Measurements from ENCODE around the gene MTHFD1L.

Gene MTHFD1L

GRCh38 chr6:150992262-150992661 lies 126.8 kb downstream of the MTHFD1L start:
- no peak for DNase-seq (ENCODE audit: low read depth)

DNA sequence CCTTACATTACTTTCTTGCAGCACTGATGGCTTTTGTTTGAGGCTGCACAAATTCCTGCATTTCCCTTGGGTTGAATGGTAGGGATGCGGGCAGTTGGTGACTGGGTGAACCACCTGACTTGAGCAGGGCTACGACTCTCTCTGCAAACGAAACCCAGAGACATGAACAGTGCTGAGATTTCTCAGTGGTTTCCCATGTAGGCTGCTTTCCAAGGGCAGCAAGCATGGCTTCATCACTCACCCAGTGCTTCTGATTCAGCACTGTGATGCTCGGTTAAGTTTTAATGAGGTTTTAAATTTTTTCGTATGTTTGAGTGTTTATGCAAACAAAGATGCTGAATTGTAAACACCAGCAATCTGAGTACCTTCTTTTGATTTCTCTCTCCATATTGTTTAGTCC lies 127.2 kb downstream of the MTHFD1L start:
- no peak for DNase-seq (ENCODE audit: low read depth)

DNA sequence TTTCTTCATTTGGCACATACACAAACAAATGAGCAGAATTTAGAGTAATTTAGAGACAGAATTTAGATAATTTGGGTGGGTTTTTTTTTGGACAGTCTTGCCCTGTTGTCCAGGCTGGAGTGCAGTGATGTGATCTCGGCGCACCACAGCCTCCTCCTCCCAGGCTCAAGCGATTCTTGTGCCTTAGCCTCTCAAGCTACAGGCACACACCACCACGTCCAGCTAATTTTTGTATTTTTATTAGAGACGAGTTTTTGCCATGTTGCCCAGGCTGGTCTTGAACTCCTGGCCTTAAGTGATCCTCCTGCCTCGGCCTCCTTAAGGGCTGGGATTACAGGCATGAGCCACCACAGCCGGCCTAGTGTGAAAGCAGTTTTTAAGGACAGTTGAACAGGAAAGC lies 127.8 kb downstream of the MTHFD1L start:
- no peak for DNase-seq (ENCODE audit: low read depth)

- DNase-seq (ENCODE audit: low read depth), result no peak
Measured at GRCh38 chr6:150994026-150994425, 128.5 kb downstream of the MTHFD1L start.

DNA sequence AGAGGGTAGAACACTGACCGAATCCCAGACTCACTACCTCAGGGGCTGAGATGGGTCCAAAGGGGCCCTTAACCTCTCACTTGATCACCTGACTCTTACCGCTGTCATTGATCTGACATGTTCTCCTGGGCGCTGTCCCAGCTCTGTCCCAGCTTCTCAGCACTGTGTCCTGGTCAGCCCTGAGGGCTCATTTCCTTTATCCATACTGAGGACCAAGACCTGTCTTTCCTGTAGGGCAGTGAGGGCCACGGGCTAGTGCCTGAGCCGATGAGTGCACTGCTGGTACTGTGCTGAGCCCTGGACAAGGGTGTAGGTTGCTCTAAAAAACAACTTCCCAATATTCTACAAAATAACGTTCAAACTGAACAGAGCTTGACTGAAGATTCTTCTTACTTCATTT lies 131.5 kb downstream of the MTHFD1L start:
- DNase-seq (ENCODE audit: low read depth), result no peak

- no peak for DNase-seq (ENCODE audit: low read depth)
Measured at GRCh38 chr6:150999107-150999506, 133.6 kb downstream of the MTHFD1L start.

- DNase-seq (ENCODE audit: low read depth), result no peak
Measured at GRCh38 chr6:150999576-150999975, 134.1 kb downstream of the MTHFD1L start.

DNA sequence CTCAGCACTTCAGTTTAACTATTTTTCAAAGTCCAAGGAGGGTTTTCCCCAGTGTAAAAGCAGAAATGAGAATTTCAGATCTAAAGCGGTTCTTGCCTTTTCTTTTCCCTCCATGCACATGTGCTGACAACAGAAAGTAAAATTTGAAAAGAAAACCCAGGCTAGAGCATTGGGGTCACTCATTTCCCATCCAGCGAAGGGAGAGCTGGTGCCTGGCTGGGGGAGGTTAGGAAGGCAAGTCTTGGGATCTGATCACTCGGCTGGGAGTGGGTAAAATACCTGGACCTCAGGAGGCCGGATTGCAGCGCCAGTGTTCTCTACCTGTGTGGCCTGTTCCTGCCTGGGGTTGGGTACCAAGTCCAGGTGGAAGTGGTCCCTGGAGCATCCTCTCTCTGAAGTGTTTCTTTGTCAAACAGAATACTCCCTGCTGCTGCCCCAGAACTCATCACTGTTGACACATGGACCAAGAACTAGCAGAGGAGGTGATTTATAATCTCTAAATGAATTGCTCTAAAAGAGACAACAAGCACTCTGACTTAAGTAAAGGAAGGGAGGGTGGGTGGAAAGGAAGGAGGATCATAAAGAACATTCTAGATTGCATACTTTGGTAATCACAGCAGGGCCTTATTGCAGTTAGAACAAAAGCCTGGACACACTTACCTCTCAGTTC lies 136.0 kb downstream of the MTHFD1L start:
- no peak for DNase-seq (ENCODE audit: low read depth)

DNA sequence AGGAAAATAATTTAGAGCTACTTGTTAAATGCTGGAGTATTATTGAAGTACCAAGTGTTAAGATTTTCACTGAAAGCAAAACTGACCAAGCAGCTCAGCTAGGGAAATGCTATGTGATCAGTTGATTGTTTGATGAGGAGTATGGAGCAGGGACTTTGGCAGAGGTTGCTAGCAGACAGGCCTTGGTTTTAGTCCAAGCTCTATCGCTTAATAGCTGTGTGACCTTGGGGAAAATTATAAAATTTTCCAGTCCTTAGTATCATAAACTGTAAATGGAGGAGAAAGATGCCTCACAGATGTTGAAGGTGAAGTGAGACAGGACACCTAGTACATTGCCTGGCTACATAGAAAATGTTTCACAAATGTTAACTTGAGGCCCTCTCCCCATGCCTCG lies 136.6 kb downstream of the MTHFD1L start:
- DNase-seq (ENCODE audit: low read depth), result no peak

GRCh38 chr6:151002491-151002935 lies 137.0 kb downstream of the MTHFD1L start:
- no peak for DNase-seq (ENCODE audit: low read depth)

DNA sequence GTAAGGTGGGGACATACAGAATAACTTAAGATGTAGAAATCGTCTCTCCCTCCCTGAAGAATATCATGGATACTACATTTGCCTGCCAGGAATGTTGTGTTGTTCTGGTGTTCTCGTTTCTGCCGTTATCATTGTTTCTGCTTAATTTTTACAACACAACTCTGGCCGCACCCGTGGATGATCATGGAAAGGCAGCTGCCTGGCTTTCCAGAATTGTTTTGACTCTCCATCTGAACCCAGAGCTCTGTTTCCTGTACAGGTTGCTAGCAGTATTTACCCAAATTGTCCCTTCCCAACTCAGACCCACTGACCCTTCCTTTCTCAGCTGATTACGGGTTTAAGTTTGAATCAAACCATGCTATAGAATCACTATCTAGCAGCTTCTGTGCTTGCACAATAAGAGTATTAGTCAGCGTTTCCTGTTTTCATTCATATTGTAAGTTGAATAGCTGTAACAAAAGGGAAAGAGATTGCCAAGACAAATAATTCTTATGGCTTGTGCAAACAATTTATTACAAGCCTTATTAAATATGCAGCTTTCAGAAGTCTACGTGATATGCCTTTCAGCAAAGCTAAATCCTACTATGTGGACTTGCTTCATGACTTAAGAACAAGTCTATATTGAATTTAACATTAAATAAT lies 139.0 kb downstream of the MTHFD1L start:
- no peak for DNase-seq (ENCODE audit: low read depth)

DNA sequence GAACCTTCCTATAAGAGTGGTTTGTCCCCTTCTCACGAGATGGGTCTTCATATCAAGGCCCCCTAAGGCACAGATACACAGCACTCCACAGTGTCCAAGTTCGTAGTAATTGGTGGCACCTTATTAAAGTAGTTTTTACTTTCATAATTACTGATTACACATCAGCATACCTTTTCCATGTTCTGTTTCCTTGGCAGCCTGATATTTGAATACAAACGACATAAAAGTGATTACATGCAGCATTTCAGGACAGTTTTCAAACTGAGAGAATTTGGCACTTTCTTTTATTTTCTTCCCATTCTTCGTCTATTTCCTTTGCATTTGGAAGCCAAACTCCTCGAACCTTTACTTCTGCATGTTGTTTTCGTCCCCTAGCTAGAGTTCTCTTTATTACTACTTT lies 139.7 kb downstream of the MTHFD1L start:
- DNase-seq (ENCODE audit: low read depth), result no peak

DNA sequence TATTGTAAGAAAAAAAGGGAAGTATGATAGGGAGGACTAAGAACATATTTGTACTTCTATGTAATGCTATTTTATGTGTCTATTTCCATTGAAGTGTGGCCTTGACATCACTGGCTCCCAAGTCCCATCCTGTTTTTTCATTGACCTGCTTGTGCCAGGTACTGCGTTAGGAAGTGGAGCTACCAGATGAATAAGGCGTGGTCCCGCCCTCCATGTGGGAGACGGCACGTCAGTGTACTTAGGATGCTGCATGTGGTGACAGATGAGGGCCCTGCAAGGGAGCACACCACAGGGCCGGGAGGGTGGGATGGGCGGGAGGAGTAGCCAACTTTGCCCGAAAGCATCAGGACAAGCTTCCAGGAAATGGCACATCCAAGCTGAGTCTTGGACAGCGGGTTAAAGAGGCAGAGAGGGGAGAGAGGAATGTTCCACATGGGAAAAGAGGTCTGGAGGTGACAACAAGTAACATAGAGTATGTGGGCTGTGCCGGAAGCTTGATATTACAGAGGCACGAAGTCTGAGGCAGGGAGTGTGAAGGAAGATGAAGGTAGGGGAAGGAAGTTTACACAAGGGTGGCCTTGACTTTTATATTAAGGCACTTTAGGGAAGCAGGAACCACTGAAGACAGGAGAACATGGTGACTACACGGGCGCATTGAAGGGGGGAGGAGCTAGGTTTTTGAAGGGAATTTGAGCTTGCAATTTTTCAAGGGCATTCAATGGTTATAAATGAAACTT lies 140.6 kb downstream of the MTHFD1L start:
- DNase-seq (ENCODE audit: low read depth), result no peak

DNA sequence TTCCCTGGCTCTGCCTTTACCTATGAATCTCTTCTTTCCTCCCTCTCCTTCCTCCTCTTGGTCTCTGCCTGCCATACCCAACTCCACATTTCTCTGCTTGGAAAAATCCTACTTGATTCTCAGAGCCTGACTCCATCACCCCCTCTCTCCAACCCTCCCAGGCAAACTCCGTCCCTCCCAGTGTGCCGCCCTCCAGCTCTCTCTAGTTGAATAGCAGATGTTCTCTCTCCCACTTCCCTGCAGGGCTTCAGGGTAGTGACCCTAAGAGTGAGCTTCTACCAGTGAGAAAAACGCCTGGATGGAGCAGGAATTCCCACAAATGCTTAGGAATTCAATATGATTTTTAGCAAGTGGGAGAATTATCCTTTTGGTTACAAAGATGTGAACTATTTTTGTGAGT lies 141.6 kb downstream of the MTHFD1L start:
- DNase-seq (ENCODE audit: low read depth), result no peak

DNA sequence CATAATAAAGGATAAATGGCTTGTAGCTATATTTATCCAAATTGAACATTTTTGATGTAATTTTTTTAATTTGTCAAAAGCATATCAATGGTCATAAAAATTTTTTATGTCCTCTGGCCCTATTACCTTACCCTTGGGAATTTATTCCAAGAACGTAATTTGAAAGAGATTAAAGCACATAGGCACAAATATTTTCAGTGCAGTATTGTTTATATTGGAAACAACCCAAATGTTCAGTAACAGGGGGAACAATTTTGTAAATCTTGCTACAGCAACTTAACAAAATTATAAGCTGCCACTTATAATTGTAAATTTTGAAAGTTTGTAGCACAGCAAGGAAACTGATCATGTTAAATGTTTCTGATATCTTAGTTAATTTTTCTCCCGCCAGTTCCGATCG lies 142.4 kb downstream of the MTHFD1L start:
- no peak for DNase-seq (ENCODE audit: low read depth)

- no peak for DNase-seq (ENCODE audit: low read depth)
Measured at GRCh38 chr6:151008425-151008824, 142.9 kb downstream of the MTHFD1L start.

GRCh38 chr6:151009576-151009975 lies 144.1 kb downstream of the MTHFD1L start:
- DNase-seq (ENCODE audit: low read depth), result no peak

DNA sequence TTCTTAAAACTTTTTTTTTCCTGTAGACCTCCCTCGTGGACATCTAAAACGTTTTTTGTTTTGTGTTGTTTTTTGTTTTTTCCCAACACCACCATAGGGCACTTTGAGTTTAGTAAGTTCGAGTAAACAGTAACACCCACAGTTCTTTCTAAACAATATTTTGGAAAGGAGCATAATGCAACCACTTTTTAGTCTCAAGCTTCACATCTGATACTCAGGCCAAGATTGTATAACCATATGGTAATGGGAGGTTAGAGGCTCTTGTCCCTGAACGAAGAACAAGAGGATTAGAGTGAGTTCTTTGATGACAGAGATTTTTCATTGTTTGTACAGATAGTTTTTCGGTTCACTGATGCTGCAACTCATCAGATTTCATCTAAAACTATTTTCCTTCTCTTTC lies 144.6 kb downstream of the MTHFD1L start:
- no peak for DNase-seq (ENCODE audit: low read depth)

DNA sequence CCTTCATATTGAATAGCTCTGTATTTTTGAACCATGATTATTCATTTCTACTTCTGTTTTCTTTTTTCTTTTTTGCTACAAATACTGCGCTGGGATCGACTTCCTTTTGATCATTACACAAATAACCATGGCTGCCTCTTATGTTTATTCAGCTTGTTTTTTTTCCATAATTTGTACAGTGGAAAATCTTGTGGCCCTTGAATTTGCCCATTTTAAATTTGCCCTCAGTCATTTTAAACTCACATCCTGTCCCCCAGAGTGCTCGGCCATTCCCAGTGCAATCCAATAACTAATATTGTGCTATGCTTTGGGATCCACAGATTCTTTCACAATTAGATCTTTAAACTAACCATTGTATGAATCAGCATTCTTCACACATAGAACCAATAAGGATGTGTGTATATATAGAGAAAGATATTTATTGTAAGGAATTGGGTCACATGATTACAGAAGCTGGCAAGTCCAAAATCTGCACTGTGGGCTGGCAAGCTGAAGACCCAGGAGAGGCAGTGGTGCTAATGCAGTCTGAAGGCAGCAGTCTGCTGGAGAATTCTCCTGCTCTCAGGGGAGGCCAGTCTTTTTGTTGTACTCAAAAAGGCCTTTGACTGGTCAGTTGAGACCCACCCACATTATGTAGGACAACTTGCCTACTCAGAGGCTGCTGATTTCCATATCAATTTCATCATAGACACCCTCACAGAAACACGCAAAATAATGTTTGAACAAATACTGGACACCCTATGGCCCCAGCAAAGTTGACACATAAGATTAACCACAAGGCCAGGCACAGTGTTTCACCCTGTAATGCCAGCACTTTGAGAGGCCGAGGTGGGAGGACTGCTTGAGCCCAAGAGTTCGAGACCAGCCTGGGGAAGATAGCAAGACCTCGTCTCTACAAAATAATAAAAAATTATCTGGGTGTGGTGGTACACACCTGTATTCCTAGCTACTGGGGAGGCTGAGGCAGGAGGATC lies 147.1 kb downstream of the MTHFD1L start:
- DNase-seq (ENCODE audit: low read depth), result no peak

GRCh38 chr6:151014404-151015100 lies 149.1 kb downstream of the MTHFD1L start:
- peak; percentile 3 for DNase-seq (ENCODE audit: low read depth)

DNA sequence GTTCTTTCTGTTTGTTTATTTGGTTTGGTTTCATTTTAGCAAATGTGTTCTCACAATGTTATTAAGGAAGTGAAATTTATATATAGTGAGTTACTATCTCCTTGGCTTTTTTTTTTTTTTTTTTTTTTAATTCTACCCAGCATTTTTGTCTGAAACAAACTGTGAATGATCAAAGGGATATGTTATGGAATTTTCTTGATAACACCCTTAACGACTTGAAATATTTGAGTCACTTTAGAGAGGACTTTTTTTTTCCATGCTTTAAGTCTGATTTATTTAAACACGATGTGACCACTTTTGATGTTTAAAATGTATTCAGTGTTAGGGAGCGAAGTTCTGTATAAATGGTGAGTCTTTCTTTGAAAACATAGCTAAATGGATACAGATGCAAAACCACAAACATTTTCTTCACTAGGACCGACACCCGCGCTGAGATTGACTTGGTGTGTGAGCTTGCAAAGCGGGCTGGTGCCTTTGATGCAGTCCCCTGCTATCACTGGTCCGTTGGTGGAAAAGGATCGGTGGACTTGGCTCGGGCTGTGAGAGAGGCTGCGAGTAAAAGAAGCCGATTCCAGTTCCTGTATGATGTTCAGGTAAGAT lies 149.7 kb downstream of the MTHFD1L start:
- DNase-seq (ENCODE audit: low read depth), result no peak
